ENCODE data around the gene GLP1R.

DNA sequence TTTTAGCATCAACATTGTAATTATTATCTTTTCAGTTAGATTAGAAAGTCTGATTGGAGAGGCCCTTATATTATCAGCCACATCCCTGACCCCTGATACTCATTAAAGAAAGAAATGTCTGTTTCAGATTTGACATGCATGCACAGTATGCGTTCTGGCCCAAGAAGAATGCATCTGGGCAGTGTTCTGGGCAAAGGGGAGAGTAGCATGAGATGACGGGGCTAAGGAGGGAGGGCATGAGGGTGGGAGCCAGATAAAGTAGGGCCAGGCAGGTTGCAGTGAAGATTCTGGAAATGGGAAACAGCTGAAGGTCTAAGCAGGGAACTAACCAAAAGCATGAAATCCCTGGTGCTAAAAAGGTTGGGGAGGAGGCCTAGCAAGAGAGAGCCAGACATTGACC, 59.1 kb downstream of the GLP1R start:
- TF ChIP-seq POLR2A (IDR thresholded peaks at IDR 0.05; ENCODE audit: low read length) = no peak
- TF ChIP-seq GATA1 (IDR thresholded peaks at IDR 0.05; ENCODE audit: low read depth, low read length) = no peak
